HepG2 (cell line): ENCODE results near the gene TRIM67. TPM values are rescaled to one million over a fixed set of nuclear protein-coding genes. Genes with fewer than 3 reads are reported as not detected.

Experiments used
- AHDC1 ChIP-seq: sonication (generic); formaldehyde crosslinking; IDR thresholded peaks from 2 replicates; pipeline ENCODE4 v1.5.1; 2020; ENCODE audit warnings: mild to moderate bottlenecking, missing genetic modification reagents, borderline replicate concordance
- ARID5B ChIP-seq: IDR thresholded peaks from 2 replicates; pipeline ENCODE4 v1.4.0; 2020; ENCODE audit warnings: mild to moderate bottlenecking, missing genetic modification reagents
- ATF6 ChIP-seq: sonication (generic); formaldehyde crosslinking; conservative IDR thresholded peaks from 2 replicates; pipeline ENCODE4 v1.4.0; 2020; ENCODE audit warnings: missing genetic modification reagents
- CENPX ChIP-seq: sonication (generic); formaldehyde crosslinking; IDR thresholded peaks from 2 replicates; pipeline ENCODE4 v1.9.0; 2021; ENCODE audit warnings: mild to moderate bottlenecking, missing genetic modification reagents, moderate library complexity
- DDIT3 ChIP-seq: sonication (generic); formaldehyde crosslinking; IDR thresholded peaks from 2 replicates; pipeline ENCODE4 v1.4.0; 2020; ENCODE audit warnings: mild to moderate bottlenecking, missing genetic modification reagents
- E2F1 ChIP-seq: sonication (generic); formaldehyde crosslinking; IDR thresholded peaks from 2 replicates; pipeline ENCODE4 v1.5.0; 2020; ENCODE audit warnings: missing genetic modification reagents
- FOXO1 ChIP-seq: sonication (generic); formaldehyde crosslinking; IDR thresholded peaks from 2 replicates; pipeline ENCODE4 v1.4.0; 2020; ENCODE audit warnings: missing genetic modification reagents
- MBNL3 ChIP-seq: fragments of 250-450 bp; sonication (Bioruptor Pico); conservative IDR thresholded peaks from 2 replicates; pipeline ENCODE4 v1.8.0; 2022; ENCODE audit warnings: mild to moderate bottlenecking, inconsistent platforms
- RBFOX2 ChIP-seq: fragments of 200-400 bp; formaldehyde crosslinking; IDR thresholded peaks from 2 replicates; pipeline ENCODE4 v1.6.1; 2017; ENCODE audit warnings: low read depth, mild to moderate bottlenecking, low read length
- SMAD3 ChIP-seq: sonication (generic); formaldehyde crosslinking; IDR thresholded peaks from 2 replicates; pipeline ENCODE4 v1.4.0; 2020; ENCODE audit warnings: missing genetic modification reagents
- ZNF350 ChIP-seq: sonication (generic); formaldehyde crosslinking; IDR thresholded peaks from 2 replicates; pipeline ENCODE4 v1.4.0; 2020; ENCODE audit warnings: mild to moderate bottlenecking, low read depth, missing genetic modification reagents, borderline replicate concordance
- ZNF451 ChIP-seq: sonication (generic); formaldehyde crosslinking; IDR thresholded peaks from 2 replicates; pipeline ENCODE4 v1.5.0; 2020; ENCODE audit warnings: mild to moderate bottlenecking, missing genetic modification reagents
- ZNF674 ChIP-seq: sonication (generic); formaldehyde crosslinking; IDR thresholded peaks from 2 replicates; pipeline ENCODE4 v1.5.0; 2020; ENCODE audit warnings: low read depth, mild to moderate bottlenecking, missing genetic modification reagents
- ZNF691 ChIP-seq: sonication (generic); formaldehyde crosslinking; IDR thresholded peaks from 2 replicates; pipeline ENCODE4 v1.4.0; 2020; ENCODE audit warnings: missing genetic modification reagents, low read depth, mild to moderate bottlenecking, borderline replicate concordance
- polyA plus RNA-seq, 8 experiments: library from polyadenylated mRNA; depleted of rRNA in 3 of 8; stranded (reverse) in 7 of 8; unstranded in 1 of 8; fragments of >200 nt; fragmentation: Illumina TruSeq in 4 of 8; extraction: Trizol in 4 of 8; gene quantifications; 2 replicates each; pipeline versions ENCODE4 v1.2.1 to v1.2.3, GENCODE V29; 2011 to 2016; ENCODE audit warnings: low read depth in 4 of 8, missing spikeins in 1 of 8, mixed read lengths in 1 of 8; ENCODE audit not compliant: insufficient read depth in 1 of 8
- total RNA-seq, 5 experiments: library from RNA; depleted of rRNA; stranded (reverse); fragments of >200 nt; fragmentation: Illumina TruSeq; extraction: Trizol; gene quantifications; 2 replicates each; pipeline ENCODE4 v1.2.3, GENCODE V29; 2016; ENCODE audit warnings: low read depth in 1 of 5

The TRIM67 gene
- total and polyA plus RNA-seq, 2 of the 13 experiments (the other 11 are each of a cell fraction or from before 2014, with no cell fraction given) = not detected

GRCh38 chr1:231194843-231195516 is 33.1 kb downstream of the TRIM67 start (continued):
- TF ChIP-seq ZNF691 (CRISPR knock-in tag) (no peak), AHDC1 (CRISPR knock-in tag) (peak; percentile 79; the same call in 1 of the 2 replicates), DDIT3 (CRISPR knock-in tag) (no peak), RBFOX2 (no peak), CENPX (CRISPR knock-in tag) (no peak), ATF6 (CRISPR knock-in tag) (no peak), SMAD3 (peak; percentile 67; the same call in 1 of the 2 replicates), ZNF350 (no peak), ZNF451 (CRISPR knock-in tag) (no peak), E2F1 (CRISPR knock-in tag) (no peak), ZNF674 (CRISPR knock-in tag) (no peak), MBNL3 (no peak), FOXO1 (CRISPR knock-in tag) (peak; percentile 36; the same call in 1 of the 2 replicates), ARID5B (CRISPR knock-in tag) (peak; percentile 94)
